Measurements from ENCODE around the gene RIPPLY1.
"Not testable (repeated sequence)": the region's sequence is repeated elsewhere in the genome, so short reads cannot be mapped to it uniquely, and the experiment has no call there.

Gene RIPPLY1

DNA sequence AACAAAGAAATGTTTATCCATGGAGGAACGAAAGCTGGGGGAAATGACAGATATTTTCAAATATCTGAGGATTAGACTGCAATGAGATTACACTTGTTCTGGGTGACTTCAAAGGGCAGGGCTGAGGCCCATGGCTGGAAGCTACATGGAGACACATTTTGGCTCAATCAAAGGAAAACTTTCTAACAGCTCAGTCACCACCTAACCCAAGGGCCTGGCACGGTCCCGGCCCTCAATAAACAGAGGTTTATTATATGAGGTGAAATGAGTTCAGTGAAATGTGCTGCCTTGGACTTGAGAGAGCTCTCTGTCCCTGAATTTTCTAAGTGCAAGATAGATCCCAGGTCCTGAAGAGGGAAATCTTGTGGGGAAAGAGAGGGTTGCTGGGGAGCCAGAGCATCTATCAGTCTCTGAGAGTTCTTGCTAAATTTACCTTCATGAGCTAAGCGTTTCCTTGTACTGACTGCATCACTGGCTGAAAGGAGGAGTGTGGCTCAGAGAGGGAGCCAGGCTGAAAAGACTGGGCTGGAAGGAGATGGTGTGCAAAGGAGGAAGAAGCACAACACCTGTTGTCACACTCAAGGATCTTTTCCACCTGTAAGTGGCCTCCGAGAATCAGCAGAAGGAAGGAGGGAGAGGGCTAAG, 2.0 kb upstream of the RIPPLY1 start:
- DNase-seq, result no peak

GRCh38 chrX:106903856-106904528, 851 bp upstream of the RIPPLY1 start:
- DNase-seq, result no peak

DNA sequence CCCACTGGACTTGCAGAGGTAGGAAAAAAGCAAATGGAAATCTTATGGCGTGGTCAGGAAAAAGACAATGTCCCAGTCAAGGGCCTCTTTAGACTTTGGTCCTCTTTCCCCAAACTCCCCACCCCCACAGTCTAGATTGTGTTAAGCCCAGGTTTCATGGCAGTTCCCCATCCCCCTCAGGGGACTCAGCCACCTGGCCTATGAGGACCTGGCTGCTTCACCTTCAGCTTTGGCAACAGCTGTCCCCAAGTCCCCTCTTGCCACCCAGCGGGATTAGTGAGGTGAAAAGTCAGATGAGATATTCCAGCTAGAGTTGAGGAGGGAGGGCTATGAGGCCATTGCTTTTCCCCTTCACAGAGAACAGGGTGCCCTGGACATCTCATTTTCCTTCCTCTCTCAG, 457 bp downstream of the RIPPLY1 start:
- no peak for DNase-seq

GRCh38 chrX:106901781-106902219, 1.3 kb downstream of the RIPPLY1 start:
- no peak for DNase-seq

DNA sequence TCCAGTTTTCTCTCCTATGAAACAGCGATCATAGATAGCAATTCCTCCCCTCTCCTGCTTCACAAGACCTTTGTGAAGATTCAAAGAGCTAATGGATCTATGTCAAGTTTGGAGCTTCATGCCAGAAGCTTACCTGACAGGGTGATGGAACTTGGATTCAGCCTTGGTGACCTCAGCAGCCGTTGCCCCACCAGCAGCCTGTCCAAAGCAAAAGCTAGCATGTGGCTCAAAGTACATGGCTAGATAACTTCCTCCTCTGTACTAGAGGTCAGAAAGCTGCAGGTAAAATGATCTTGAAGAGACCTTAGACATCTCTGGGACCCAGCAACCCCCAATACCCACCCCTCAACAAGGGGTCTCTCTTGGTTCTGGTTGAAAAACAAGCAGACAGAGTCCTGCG, 1.8 kb downstream of the RIPPLY1 start:
- DNase-seq, result no peak

DNA sequence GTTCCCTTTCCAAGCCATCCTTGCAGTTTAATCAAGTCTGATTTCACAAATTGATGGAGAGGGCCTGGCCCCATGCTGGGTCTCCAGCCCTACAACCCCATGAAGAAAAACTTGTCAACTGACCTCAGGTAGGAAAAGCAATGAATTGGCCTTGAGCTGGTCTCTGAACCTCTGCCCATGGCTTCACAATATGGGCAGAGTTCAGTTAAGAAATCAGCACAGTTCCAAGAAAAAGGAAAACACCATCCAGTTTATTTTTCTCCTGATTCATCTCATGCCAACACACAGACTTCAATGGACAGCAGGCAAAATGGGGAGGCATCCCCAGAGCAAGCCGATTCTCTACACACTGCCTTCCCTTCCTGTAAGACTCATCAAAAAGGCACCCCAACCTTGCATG, 3.3 kb downstream of the RIPPLY1 start:
- DNase-seq, result no peak

GRCh38 chrX:106899276-106899675, 3.9 kb downstream of the RIPPLY1 start:
- DNase-seq, result no peak

DNA sequence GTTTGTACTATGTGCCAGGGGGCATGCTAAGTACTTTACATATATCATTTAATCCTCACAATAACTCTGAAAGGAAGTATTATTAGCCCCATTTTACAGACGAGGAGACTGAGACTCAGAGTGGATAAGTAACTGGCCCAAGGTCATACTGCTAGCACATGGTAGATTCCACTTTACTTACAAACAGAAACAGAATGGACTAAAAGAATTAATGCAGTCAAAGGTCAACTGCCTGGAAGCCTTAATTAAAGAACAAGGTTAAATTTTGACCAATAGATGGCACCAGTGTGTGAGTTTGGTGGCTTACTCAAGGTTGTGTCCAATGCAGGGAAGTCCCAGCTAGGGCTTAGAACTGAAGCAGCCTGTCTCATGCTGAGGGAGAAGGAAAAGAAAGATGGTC, 4.7 kb downstream of the RIPPLY1 start:
- DNase-seq, result no peak

- no peak for DNase-seq
These were observed 5.9 kb downstream of the RIPPLY1 start for GRCh38 chrX:106897259-106897658.

DNA sequence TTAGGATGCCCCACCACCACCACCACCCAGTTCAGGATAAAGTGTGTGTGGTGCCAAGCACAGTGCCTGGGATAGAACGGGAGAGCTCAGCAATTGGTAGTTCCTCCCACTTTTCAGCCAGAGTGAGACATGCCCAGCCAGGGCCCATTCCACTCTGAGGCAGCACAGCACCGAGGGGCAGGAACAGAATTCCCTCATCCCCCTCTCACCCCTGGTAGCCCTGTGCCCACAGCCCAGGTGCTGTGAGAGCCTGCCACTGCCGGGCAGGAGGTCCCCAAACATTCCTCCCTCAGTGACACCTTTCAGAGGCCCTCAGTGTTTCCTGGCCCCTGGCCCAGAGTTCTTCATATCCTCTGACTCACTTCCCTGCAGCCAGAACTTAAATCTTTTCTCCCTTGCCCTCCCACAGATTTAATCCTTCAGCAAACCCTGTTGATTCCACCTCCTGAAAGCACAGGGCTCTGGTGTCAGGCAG, 8.1 kb downstream of the RIPPLY1 start:
- no peak for DNase-seq

DNA sequence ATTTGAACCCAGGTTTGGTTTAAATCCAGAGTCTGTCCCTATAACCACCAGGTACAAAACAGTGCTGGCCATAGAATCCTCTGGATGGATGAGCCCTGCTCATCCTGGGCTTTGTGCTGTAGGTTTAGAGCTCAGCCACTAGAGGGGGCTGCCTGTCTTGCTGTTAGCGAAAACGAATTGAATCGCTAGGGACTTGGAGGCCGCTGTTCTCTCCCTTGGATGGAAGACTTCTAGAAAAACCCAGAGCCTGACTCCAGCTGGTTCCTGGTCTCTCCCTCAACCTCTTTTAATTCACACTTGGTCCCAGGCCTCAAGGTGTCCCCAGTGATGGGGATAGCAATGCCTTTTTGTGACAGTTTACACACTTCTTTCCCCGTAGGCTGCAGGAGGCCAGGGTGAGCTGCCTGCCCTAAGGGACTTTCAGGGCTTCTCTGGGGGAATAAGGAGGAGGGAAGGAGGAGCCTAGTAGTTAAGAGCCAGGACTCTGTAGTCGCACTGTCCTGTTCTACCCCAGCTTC, 8.7 kb downstream of the RIPPLY1 start:
- DNase-seq, result no peak

DNA sequence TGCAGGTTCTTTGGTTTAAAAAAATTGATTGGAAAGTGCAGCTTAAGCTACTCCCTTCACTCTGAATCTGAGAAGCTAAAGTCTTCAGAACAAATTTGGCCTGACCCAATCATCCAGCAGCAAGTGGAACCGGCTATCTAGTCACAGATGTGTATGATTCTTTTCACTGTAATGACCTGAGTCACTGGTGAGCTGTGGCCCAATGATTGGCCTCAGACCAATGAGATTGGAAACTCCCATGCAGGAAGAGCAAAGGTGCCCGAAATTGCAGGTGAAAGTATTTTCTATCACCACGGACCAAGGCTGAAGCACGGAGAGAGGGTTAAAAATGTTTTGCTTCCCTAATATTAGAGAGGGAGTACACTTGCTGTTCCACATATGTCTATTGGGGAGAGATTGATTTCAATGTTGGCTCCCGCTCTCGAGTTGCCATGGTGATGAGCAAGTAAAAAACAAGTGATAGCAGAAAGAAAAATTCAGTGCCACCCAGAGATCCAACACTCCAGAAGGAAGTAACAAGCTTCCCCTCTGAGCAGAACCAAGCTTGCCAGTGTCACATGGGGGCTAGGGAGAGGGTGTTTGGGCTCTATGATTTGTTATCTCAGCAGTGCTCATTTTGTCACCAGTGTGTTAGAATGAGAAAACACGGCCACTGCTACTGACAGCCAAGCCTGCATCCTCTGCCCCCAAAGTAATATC, 11.2 kb downstream of the RIPPLY1 start:
- no peak for DNase-seq

GRCh38 chrX:106889468-106889867, 13.7 kb downstream of the RIPPLY1 start:
- DNase-seq, result no peak

DNA sequence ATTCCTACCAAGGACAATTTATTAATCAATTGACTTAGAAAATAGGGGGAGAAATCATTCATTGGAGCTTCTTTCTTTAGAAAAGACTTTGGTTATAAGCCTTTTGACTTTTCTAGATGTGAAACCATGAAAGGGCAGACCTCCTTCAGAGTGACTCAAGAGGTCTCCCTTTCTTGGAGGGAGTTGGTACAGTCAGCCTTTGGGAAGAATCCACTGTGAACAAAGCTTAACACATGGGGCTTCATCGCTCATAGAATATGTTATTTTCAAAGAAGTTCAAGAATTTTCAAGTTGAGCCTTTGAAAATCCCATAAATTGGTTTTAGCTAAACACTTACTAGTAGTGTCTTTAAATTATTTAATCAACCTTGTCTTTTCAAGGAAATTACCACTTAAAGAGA, 28.0 kb downstream of the RIPPLY1 start:
- DNase-seq, result no peak

GRCh38 chrX:106874075-106874474, 29.1 kb downstream of the RIPPLY1 start:
- no peak for DNase-seq

DNA sequence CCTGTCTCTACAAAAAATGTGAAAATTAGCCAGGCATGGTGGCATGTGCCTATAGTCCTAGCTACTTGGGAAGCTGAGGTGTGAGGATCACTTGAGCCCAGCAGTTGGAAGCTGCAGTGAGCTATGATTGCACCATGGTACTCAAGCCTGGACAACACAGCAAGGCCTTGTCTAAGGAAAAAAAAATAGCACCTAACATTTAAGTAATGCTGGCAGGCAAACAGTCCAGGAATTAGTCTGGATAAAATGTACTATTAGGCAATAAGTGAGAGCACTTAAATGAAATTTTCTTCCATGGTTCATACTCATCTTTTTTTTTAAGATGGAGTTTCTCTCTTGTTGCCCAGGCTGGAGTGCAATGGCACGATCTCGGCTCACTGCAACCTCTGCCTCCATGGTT, 30.3 kb downstream of the RIPPLY1 start:
- not testable (repeated sequence) for DNase-seq

DNA sequence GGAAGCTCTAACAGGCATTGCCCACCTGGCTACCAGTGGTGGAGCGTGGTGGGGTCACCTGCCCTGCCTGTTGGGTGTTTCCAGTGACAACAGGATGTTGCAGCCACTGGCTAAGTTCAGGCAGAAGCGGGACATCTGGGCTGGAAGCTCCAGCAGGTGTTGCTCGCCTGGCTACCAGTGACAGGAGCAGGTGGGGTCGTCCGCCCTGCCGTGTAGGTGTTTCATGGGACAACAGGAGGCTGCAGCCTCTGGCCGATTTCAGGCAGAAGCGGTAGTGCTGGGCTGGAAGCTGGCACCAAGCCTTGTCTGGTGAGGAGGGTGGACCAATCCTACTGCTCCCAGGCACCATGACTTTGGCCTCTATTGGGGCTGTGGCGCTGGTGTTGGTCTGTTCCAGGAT, 39.4 kb downstream of the RIPPLY1 start:
- DNase-seq, result no peak

GRCh38 chrX:106862972-106863688, 40.0 kb downstream of the RIPPLY1 start:
- no peak for DNase-seq
